Stimulated activated naive CD8-positive, alpha-beta T cell treated with anti-CD3 and anti-CD28 coated beads, Interleukin-15, Interleukin-2, amounts not matched to agents 100 ng/mL and 50 ng/mL, for 24 hours (primary cell): ENCODE results near the gene TCERG1L.

ENCODE experiments used
- H3K27ac Mint-ChIP-seq: one replicate; pipeline ENCODE4 v1.8.0; 2021; ENCODE audit warnings: mild to moderate bottlenecking, mixed read lengths
- H3K27me3 Mint-ChIP-seq: one replicate; pipeline ENCODE4 v1.8.0; 2021; ENCODE audit warnings: mixed read lengths
- H3K36me3 Mint-ChIP-seq: one replicate; pipeline ENCODE4 v1.8.0; 2021; ENCODE audit warnings: low read depth, mixed read lengths
- H3K4me1 Mint-ChIP-seq: one replicate; pipeline ENCODE4 v1.8.0; 2021; ENCODE audit warnings: low read depth, mixed read lengths
- H3K4me3 Mint-ChIP-seq: one replicate; pipeline ENCODE4 v1.8.0; 2021; ENCODE audit warnings: mild to moderate bottlenecking, mixed read lengths
- H3K9me3 Mint-ChIP-seq: one replicate; pipeline ENCODE4 v1.8.0; 2021; ENCODE audit warnings: mixed read lengths

The TCERG1L gene

DNA sequence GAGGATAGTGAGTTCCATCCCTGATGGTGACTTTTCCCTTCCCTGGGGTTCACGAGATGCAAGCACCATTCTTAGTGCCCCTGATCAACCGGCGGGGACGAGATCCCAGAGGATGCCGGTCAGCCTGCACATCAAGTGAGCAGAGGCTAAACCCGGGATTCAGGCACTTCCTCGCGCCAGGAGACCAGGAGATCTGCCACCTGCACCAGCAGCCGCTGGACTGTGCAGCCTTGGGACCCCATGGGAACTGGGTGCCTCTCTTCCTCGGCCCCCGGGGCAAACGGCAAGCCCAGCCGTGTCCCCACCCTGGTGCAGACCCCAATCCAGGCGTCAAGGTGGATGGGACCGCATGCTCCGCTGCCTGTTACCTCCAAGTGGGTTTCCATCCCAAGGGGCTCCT is 88.5 kb downstream of the TCERG1L start:
- Mint-ChIP-seq H3K4me1 (no peaks in the 10 kb centered on the region), H3K27ac (no peak overlapping the region), H3K9me3 (no peaks in the 10 kb centered on the region), H3K27me3 (no peaks in the 10 kb centered on the region), H3K36me3 (no peaks in the 10 kb centered on the region), H3K4me3 (no peak overlapping the region)

DNA sequence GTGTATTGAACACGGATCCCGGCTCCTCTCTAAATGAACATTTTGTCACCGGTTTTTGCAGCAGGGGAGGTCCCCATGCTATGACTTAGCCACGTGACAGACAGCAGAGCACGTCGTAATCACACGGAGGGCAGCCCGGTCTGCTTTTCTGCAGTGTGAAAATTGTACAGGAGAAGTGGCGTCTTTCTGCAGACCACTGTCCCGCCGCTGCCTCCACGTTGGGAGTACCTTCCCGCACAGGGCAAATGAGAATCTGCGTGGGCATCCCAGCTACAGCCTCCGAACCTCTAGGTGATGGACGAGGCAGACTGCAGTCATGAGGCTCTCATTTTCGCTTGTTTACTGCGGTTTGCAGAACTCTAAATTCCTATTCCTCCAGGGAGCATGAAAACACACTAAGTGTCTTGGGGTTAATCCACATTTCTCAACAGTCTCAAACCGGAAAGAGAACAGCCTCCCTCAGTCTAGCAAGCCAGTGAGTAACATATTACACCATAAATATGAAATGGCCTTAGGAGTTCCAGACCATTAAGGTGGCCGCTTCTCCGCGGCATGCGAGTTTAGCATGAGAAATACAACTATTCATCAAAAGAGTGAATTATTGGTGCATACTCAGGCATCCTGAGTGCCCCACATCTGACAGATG is 89.8 kb downstream of the TCERG1L start:
- H3K27me3 Mint-ChIP-seq = no peaks in the 10 kb centered on the region
- no peaks in the 10 kb centered on the region for H3K9me3 Mint-ChIP-seq
- H3K27ac Mint-ChIP-seq = no peak overlapping the region
- no peaks in the 10 kb centered on the region for H3K4me1 Mint-ChIP-seq
- H3K36me3 Mint-ChIP-seq = no peaks in the 10 kb centered on the region
- no peak overlapping the region for H3K4me3 Mint-ChIP-seq

DNA sequence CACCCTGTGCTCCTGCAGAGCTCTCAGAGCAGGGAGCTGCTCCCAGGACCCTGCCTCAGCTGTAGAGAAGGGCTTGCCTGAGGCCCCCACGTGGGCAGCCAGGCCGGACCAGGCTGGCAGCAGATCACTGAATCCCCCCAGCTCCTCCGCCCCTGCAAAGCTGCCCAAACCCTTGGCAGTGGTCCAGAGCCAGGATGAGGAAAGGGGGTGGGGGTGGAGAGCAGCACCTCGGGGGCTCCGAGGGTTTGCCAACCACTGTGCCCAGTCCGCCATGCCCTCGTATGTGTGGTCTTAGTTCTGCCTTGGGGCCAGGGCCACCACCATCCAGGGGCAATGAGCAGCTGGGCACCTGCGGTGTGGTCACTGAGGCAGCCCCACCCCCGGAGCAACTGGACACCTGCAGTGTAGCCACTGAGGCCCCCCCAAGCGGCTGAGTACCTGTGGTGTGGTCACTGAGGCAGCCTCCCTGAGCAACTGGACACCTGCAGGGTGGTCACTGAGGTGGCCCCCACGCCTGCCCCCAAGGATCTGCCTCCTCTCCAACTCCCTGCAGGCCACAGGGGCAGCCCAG is 90.8 kb downstream of the TCERG1L start:
- Mint-ChIP-seq H3K9me3 (no peaks in the 10 kb centered on the region), H3K4me1 (no peaks in the 10 kb centered on the region), H3K36me3 (no peaks in the 10 kb centered on the region)

DNA sequence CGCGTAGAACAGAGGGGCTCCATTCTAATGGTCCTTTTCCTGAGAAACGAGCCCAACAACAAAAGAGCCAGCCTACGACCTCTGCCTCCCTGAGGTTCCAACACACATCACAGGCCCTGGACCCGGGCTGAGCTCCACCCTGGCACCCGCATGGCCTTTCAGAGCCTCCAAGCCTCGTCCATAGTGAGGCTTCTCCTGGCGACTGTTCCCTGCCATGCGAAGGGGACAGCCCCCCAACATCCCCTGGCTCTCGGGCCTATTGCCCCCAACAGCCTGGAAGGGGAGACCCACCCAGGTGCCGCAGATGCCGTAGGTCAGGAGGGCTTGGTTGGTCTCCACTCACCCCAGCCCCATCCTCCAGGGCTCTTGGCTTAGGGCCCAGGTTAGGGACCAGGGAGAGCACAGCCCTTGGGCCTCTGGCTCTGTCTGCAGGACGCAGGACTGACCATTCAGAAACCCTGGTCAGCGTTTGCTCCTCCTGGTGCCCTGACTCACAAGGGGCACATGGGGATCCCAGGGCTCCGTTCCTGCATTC is 91.5 kb downstream of the TCERG1L start:
- H3K4me3 Mint-ChIP-seq = no peak overlapping the region
- no peaks in the 10 kb centered on the region for H3K36me3 Mint-ChIP-seq
- no peaks in the 10 kb centered on the region for H3K27me3 Mint-ChIP-seq
- no peaks in the 10 kb centered on the region for H3K4me1 Mint-ChIP-seq
- H3K9me3 Mint-ChIP-seq = no peaks in the 10 kb centered on the region
- no peak overlapping the region for H3K27ac Mint-ChIP-seq

More for the DNA sequence above, 90.8 kb downstream of the TCERG1L start:
- Mint-ChIP-seq H3K4me3 (no peak overlapping the region), H3K27ac (no peak overlapping the region), H3K27me3 (no peaks in the 10 kb centered on the region)

DNA sequence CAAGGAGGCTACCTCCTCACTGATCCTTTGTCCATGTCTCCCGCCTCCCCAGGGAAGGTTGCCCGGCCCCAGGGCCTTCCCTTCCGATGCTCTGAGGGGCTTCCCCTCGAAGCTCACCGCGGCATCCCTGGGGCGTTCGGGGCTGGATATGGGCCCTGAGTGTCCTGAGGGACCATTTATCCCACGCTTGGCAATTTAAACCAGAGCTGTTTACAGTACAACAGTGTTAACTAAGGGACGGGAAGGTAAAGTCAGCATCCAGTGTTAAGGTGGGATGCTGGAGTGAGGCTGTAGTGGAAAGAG is 92.0 kb downstream of the TCERG1L start:
- no peak overlapping the region for H3K27ac Mint-ChIP-seq
- no peaks in the 10 kb centered on the region for H3K27me3 Mint-ChIP-seq
- no peak overlapping the region for H3K4me3 Mint-ChIP-seq
- no peaks in the 10 kb centered on the region for H3K36me3 Mint-ChIP-seq
- no peaks in the 10 kb centered on the region for H3K4me1 Mint-ChIP-seq
- H3K9me3 Mint-ChIP-seq = no peaks in the 10 kb centered on the region

GRCh38 chr10:131218811-131219583 is 92.5 kb downstream of the TCERG1L start:
- no peaks in the 10 kb centered on the region for H3K36me3 Mint-ChIP-seq
- no peak overlapping the region for H3K27ac Mint-ChIP-seq
- H3K27me3 Mint-ChIP-seq = no peaks in the 10 kb centered on the region
- H3K4me1 Mint-ChIP-seq = no peaks in the 10 kb centered on the region
- no peaks in the 10 kb centered on the region for H3K9me3 Mint-ChIP-seq
- no peak overlapping the region for H3K4me3 Mint-ChIP-seq

GRCh38 chr10:131216681-131217230 is 94.8 kb downstream of the TCERG1L start:
- no peaks in the 10 kb centered on the region for H3K36me3 Mint-ChIP-seq
- no peaks in the 10 kb centered on the region for H3K9me3 Mint-ChIP-seq
- no peaks in the 10 kb centered on the region for H3K27me3 Mint-ChIP-seq
- H3K27ac Mint-ChIP-seq = no peak overlapping the region
- no peak overlapping the region for H3K4me3 Mint-ChIP-seq
- no peaks in the 10 kb centered on the region for H3K4me1 Mint-ChIP-seq

- Mint-ChIP-seq H3K4me3 (no peak overlapping the region), H3K9me3 (no peaks in the 10 kb centered on the region), H3K27ac (no peak overlapping the region), H3K27me3 (no peaks in the 10 kb centered on the region), H3K36me3 (no peaks in the 10 kb centered on the region), H3K4me1 (no peaks in the 10 kb centered on the region)
Measured at GRCh38 chr10:131215776-131216175, 95.7 kb downstream of the TCERG1L start.

- no peaks in the 10 kb centered on the region for H3K4me1 Mint-ChIP-seq
Measured at GRCh38 chr10:131214521-131215244, 96.8 kb downstream of the TCERG1L start.

GRCh38 chr10:131213741-131214505 is 97.6 kb downstream of the TCERG1L start:
- Mint-ChIP-seq H3K9me3 (no peaks in the 10 kb centered on the region), H3K27ac (no peak overlapping the region), H3K27me3 (no peaks in the 10 kb centered on the region), H3K36me3 (no peaks in the 10 kb centered on the region), H3K4me3 (no peak overlapping the region), H3K4me1 (no peaks in the 10 kb centered on the region)

More at GRCh38 chr10:131214521-131215244, 96.8 kb downstream of the TCERG1L start:
- H3K27ac Mint-ChIP-seq = no peak overlapping the region
- no peaks in the 10 kb centered on the region for H3K27me3 Mint-ChIP-seq
- H3K36me3 Mint-ChIP-seq = no peaks in the 10 kb centered on the region
- no peak overlapping the region for H3K4me3 Mint-ChIP-seq
- H3K9me3 Mint-ChIP-seq = no peaks in the 10 kb centered on the region

DNA sequence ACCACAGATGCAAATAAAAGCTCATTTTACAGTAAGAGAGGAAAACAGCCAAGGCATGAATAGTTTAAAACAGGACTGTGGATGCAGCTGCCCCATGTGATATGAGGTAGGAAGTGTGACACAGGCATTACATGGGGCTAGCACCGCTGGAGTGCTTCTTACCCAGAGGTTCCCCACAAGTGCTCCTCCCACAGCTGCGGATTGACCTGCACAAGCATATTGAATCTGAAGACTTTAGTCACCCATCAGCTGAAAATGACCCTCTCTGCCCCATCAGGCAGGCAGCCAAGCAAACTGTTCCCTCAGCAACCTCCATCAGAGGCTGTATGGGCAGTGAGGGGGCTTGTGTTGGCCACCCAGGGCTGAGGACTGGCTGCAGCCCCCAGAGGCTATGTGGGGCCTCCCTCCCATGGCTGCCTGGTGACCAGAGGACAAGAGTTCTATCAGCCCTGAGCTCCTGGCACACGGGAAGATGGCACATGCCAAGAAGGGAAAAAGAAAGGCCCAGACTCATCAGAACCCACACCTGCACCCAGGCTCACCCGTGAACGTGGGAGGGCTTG is 98.7 kb downstream of the TCERG1L start:
- Mint-ChIP-seq H3K27me3 (no peaks in the 10 kb centered on the region), H3K27ac (no peak overlapping the region), H3K36me3 (no peaks in the 10 kb centered on the region), H3K9me3 (no peaks in the 10 kb centered on the region), H3K4me1 (no peaks in the 10 kb centered on the region), H3K4me3 (no peak overlapping the region)

DNA sequence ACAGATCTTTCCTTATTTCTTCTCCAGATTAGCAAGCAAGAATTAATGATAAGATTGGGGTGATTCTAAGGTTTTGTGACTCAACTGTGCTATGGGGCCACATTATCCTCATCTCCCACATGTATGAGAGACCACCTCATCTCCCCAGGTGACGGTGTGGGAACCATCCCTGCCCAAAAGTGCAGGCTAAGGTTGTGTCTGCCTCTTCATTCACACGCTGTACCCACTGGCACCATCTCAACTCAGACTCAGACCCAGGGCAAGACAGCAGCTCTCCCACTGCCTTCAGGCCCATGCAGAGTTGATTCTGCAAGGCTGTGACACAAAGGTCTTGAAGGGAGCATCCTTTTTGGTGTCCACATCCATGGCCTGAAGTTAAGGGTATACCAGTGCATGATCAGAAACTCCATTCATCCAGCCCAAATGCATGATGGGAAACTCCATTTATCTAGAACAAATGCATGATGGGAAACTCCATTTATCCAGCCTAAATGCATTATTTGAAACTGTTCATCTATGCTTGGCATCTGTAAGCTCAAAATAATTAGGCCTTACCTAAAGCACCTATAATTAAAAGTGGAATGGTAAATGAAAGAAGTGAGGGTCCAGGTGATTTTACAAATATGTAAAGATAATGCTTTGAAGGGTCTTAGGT is 99.4 kb downstream of the TCERG1L start:
- H3K4me3 Mint-ChIP-seq = no peak overlapping the region

DNA sequence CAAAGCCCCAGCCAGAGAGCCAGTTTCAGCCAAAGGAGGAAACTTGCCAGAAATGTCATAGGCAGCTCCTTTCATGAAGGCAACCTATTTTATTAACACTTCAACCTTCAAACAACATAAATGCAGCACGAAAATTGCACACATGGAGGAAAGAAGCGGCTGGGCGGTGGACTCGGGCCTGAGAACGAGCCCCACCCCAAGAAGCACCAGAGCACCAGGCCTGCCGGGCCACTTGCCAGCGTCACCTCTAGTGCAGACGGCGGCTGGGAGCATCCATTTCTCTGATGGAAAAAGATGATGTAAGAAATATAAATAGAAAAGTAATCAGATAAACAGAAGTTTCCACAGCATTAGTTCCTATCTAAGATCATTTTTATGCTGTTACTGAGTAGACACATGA is 100.0 kb downstream of the TCERG1L start:
- Mint-ChIP-seq H3K9me3 (no peaks in the 10 kb centered on the region), H3K4me1 (no peaks in the 10 kb centered on the region), H3K36me3 (no peaks in the 10 kb centered on the region), H3K27me3 (no peaks in the 10 kb centered on the region), H3K27ac (no peak overlapping the region), H3K4me3 (no peak overlapping the region)

More for the DNA sequence above, 99.4 kb downstream of the TCERG1L start:
- Mint-ChIP-seq H3K36me3 (no peaks in the 10 kb centered on the region), H3K27me3 (no peaks in the 10 kb centered on the region), H3K27ac (no peak overlapping the region), H3K4me1 (no peaks in the 10 kb centered on the region), H3K9me3 (no peaks in the 10 kb centered on the region)
